Mammary epithelial cell (primary cell): ENCODE measurements around the gene GPM6B.

Source experiments
- EZH2 ChIP-seq: IDR thresholded peaks from 2 replicates; pipeline ENCODE4 v1.6.1; 2012; ENCODE audit warnings: low read length, inconsistent platforms, borderline replicate concordance
- TF ChIP-seq, protein P1 (sequence below), 2 donors: IDR thresholded peaks in 1 of 2; conservative IDR thresholded peaks in 1 of 2; 2 replicates each; pipeline ENCODE4 v1.5.1; 2011 to 2012; ENCODE audit warnings: inconsistent platforms in 2 of 2, low read length in 2 of 2, mild to moderate bottlenecking in 2 of 2, control low read depth in 1 of 2, low read depth in 1 of 2; ENCODE audit not compliant: insufficient read depth in 1 of 2; ENCODE audit errors: extremely low read depth in 1 of 2

DNA sequence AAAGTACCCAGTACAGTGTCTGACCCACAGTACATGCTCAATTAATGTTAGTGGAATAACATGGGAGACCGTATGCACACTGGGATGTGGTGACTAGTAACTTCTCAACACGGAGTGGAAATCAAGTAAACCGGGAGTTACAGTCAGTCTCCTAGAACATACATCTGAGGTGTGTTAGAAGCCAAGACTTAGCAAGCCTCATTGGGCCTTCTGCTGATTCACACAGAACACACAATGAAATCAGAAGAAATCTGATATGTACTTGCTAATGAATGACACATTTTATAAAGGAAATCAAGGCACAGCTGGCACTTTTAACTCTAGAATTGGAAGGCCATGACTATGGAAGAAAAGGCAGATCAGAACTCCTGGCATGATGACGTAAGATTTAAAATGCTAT, 95.5 kb downstream of the GPM6B start:
- no peak for TF ChIP-seq EZH2
- TF ChIP-seq, protein P1, sequence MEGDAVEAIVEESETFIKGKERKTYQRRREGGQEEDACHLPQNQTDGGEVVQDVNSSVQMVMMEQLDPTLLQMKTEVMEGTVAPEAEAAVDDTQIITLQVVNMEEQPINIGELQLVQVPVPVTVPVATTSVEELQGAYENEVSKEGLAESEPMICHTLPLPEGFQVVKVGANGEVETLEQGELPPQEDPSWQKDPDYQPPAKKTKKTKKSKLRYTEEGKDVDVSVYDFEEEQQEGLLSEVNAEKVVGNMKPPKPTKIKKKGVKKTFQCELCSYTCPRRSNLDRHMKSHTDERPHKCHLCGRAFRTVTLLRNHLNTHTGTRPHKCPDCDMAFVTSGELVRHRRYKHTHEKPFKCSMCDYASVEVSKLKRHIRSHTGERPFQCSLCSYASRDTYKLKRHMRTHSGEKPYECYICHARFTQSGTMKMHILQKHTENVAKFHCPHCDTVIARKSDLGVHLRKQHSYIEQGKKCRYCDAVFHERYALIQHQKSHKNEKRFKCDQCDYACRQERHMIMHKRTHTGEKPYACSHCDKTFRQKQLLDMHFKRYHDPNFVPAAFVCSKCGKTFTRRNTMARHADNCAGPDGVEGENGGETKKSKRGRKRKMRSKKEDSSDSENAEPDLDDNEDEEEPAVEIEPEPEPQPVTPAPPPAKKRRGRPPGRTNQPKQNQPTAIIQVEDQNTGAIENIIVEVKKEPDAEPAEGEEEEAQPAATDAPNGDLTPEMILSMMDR (conservative IDR thresholded peaks at IDR 0.05 in 1 of 2, IDR thresholded peaks at IDR 0.05 in 1 of 2; ENCODE audit: extremely low read depth in 1 of 2, insufficient read depth in 1 of 2, low read depth in 1 of 2, low read length in 2 of 2), result no peak
